ENCODE data around the gene CCDC175.

Gene CCDC175

DNA sequence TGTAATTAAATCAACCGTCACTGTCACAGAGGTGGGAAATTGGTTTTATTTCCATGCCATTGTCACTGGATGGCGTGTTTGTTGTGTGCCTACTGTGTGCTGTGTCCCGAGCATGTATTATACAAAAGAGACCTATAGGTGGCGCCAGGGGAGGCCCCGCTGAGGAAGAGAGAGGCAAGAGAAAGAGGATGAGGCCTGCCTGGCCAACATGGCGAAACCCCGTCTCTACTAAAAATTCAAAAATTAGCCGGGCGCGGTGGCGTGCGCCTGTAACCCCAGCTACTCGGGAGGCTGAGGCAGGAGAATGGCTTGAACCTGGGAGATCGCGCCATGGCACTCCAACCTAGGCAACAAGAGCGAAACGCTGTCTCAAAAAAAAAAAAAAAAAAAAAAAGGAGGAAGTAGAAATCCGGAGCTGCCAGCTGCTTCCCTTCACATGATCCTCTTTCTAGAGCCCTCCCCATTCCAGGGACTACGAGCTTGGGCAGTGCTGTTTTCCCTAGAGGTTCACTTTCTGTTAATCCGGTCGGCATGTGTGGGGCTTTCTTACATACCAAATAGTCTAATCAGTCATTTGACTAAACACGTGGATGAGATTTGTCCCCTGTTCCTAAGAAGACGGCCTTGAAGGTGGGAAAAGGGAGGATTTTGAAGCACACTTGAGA lies 6.4 kb upstream of the CCDC175 start:
- ATAC-seq = no peak
- no peak for TF ChIP-seq ESRRG (CRISPR knock-in tag; IDR thresholded peaks at IDR 0.05)
- no peak for TF ChIP-seq ZNF565 (CRISPR knock-in tag; conservative IDR thresholded peaks at IDR 0.05; ENCODE audit: low read depth)
- TF ChIP-seq ZFP30 (CRISPR knock-in tag; IDR thresholded peaks at IDR 0.05) = no peak
- no peak for TF ChIP-seq ZNF70 (CRISPR knock-in tag; IDR thresholded peaks at IDR 0.05)
- TF ChIP-seq SNAI2 (CRISPR knock-in tag; IDR thresholded peaks at IDR 0.05) = no peak
- no peak for TF ChIP-seq RARB (CRISPR knock-in tag; IDR thresholded peaks at IDR 0.05)
- TF ChIP-seq, protein P1, sequence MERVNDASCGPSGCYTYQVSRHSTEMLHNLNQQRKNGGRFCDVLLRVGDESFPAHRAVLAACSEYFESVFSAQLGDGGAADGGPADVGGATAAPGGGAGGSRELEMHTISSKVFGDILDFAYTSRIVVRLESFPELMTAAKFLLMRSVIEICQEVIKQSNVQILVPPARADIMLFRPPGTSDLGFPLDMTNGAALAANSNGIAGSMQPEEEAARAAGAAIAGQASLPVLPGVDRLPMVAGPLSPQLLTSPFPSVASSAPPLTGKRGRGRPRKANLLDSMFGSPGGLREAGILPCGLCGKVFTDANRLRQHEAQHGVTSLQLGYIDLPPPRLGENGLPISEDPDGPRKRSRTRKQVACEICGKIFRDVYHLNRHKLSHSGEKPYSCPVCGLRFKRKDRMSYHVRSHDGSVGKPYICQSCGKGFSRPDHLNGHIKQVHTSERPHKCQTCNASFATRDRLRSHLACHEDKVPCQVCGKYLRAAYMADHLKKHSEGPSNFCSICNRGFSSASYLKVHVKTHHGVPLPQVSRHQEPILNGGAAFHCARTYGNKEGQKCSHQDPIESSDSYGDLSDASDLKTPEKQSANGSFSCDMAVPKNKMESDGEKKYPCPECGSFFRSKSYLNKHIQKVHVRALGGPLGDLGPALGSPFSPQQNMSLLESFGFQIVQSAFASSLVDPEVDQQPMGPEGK (CRISPR knock-in tag; IDR thresholded peaks at IDR 0.05; ENCODE audit: borderline replicate concordance) = no peak
- TF ChIP-seq TCF4 (CRISPR knock-in tag; IDR thresholded peaks at IDR 0.05; ENCODE audit: borderline replicate concordance) = no peak
- TF ChIP-seq ZNF8 (CRISPR knock-in tag; IDR thresholded peaks at IDR 0.05) = no peak
- TF ChIP-seq ARNTL (CRISPR knock-in tag; IDR thresholded peaks at IDR 0.05; ENCODE audit: borderline replicate concordance, low read depth) = no peak
- TF ChIP-seq PPARA (CRISPR knock-in tag; IDR thresholded peaks at IDR 0.05; ENCODE audit: borderline replicate concordance) = no peak
- TF ChIP-seq BACH2 (CRISPR knock-in tag; IDR thresholded peaks at IDR 0.05; ENCODE audit: borderline replicate concordance) = no peak
- no peak for TF ChIP-seq GLIS3 (CRISPR knock-in tag; IDR thresholded peaks at IDR 0.05)
- no peak for TF ChIP-seq ISL1 (CRISPR knock-in tag; IDR thresholded peaks at IDR 0.05)
- TF ChIP-seq, protein P2, sequence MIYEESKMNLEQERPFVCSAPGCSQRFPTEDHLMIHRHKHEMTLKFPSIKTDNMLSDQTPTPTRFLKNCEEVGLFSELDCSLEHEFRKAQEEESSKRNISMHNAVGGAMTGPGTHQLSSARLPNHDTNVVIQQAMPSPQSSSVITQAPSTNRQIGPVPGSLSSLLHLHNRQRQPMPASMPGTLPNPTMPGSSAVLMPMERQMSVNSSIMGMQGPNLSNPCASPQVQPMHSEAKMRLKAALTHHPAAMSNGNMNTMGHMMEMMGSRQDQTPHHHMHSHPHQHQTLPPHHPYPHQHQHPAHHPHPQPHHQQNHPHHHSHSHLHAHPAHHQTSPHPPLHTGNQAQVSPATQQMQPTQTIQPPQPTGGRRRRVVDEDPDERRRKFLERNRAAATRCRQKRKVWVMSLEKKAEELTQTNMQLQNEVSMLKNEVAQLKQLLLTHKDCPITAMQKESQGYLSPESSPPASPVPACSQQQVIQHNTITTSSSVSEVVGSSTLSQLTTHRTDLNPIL (CRISPR knock-in tag; IDR thresholded peaks at IDR 0.05; ENCODE audit: low read depth) = no peak
- TF ChIP-seq TOX (CRISPR knock-in tag; IDR thresholded peaks at IDR 0.05; ENCODE audit: borderline replicate concordance) = no peak
- TF ChIP-seq ZFP3 (CRISPR knock-in tag; IDR thresholded peaks at IDR 0.05) = no peak
- no peak for TF ChIP-seq CSDC2 (CRISPR knock-in tag; IDR thresholded peaks at IDR 0.05)
- TF ChIP-seq, protein P3, sequence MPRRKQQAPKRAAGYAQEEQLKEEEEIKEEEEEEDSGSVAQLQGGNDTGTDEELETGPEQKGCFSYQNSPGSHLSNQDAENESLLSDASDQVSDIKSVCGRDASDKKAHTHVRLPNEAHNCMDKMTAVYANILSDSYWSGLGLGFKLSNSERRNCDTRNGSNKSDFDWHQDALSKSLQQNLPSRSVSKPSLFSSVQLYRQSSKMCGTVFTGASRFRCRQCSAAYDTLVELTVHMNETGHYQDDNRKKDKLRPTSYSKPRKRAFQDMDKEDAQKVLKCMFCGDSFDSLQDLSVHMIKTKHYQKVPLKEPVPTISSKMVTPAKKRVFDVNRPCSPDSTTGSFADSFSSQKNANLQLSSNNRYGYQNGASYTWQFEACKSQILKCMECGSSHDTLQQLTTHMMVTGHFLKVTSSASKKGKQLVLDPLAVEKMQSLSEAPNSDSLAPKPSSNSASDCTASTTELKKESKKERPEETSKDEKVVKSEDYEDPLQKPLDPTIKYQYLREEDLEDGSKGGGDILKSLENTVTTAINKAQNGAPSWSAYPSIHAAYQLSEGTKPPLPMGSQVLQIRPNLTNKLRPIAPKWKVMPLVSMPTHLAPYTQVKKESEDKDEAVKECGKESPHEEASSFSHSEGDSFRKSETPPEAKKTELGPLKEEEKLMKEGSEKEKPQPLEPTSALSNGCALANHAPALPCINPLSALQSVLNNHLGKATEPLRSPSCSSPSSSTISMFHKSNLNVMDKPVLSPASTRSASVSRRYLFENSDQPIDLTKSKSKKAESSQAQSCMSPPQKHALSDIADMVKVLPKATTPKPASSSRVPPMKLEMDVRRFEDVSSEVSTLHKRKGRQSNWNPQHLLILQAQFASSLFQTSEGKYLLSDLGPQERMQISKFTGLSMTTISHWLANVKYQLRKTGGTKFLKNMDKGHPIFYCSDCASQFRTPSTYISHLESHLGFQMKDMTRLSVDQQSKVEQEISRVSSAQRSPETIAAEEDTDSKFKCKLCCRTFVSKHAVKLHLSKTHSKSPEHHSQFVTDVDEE (CRISPR knock-in tag; IDR thresholded peaks at IDR 0.05) = no peak
- TF ChIP-seq OSR1 (CRISPR knock-in tag; IDR thresholded peaks at IDR 0.05) = no peak

DNA sequence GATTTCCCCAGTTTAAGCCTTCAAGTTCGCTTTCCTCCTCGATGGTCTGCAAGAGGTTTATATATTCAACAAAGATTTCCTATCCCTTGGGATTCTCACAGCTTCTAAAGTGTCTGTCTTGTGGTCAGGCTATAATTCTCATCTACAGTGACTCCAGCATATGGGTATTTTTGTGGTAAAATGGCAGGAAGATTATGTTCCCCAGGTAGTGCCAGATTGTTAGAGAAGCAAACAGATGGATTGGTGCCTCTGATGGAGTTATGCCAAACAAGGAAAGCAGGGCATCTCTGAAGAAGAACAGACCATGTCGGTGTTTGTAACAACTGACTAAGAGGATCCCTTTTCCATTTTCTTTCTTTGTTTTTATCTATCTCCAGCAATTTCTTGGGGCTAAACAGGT lies 5.5 kb upstream of the CCDC175 start:
- no peak for ATAC-seq
- TF ChIP-seq ISL1 (CRISPR knock-in tag; IDR thresholded peaks at IDR 0.05) (no peak), ARNTL (CRISPR knock-in tag; IDR thresholded peaks at IDR 0.05; ENCODE audit: borderline replicate concordance, low read depth) (no peak), RARB (CRISPR knock-in tag; IDR thresholded peaks at IDR 0.05) (no peak), TOX (CRISPR knock-in tag; IDR thresholded peaks at IDR 0.05; ENCODE audit: borderline replicate concordance) (no peak), PPARA (CRISPR knock-in tag; IDR thresholded peaks at IDR 0.05; ENCODE audit: borderline replicate concordance) (no peak), ZFP3 (CRISPR knock-in tag; IDR thresholded peaks at IDR 0.05) (no peak), ZNF8 (CRISPR knock-in tag; IDR thresholded peaks at IDR 0.05) (no peak), OSR1 (CRISPR knock-in tag; IDR thresholded peaks at IDR 0.05) (no peak), GLIS3 (CRISPR knock-in tag; IDR thresholded peaks at IDR 0.05) (no peak), ZNF70 (CRISPR knock-in tag; IDR thresholded peaks at IDR 0.05) (no peak), ZNF565 (CRISPR knock-in tag; conservative IDR thresholded peaks at IDR 0.05; ENCODE audit: low read depth) (no peak)
- TF ChIP-seq, protein P2 (CRISPR knock-in tag; IDR thresholded peaks at IDR 0.05; ENCODE audit: low read depth) = no peak

DNA sequence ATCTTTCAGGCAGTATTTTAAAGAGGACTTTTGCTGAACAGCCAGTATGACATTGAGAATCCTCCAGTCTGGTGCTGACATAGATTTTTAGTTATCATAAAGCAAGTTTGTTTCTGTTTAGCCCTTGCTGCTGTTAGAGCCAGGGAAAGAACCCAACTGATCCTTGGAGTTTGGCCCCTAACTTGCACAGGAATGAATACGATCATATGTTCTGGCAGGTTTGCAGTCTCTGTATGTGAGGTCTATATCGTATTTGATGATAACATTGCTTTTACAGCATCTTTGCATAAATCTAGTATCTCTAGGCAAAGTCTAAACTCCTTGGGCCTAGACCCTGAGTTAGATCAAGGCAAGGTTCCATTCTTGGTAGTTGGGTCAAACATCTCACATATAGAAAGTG lies 4.3 kb upstream of the CCDC175 start:
- no peak for ATAC-seq
- TF ChIP-seq GLIS3 (CRISPR knock-in tag; IDR thresholded peaks at IDR 0.05) = no peak
- TF ChIP-seq ZFP30 (CRISPR knock-in tag; IDR thresholded peaks at IDR 0.05) = no peak
- TF ChIP-seq SNAI2 (CRISPR knock-in tag; IDR thresholded peaks at IDR 0.05) = no peak

DNA sequence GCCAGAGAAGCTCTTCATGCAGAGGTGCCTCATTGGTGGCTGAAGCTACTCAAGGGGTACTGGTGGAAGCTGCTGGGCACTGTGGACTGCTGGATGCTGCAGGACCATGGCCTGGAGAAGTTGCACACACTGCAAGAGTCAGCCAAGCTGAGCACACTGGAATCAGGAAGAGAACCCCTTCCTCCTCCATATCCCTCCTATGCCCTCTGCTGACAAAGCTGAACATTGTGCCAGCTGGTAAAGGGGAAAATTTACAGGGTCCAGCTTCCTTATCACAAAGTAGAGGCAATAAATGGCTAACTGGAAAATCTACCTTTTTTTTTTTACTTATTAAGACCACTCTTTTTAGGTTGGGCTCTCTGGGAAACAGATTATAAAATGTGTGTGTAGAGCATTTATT lies 6.5 kb downstream of the CCDC175 start:
- no peak for ATAC-seq
- no peak for TF ChIP-seq SNAI2 (CRISPR knock-in tag; IDR thresholded peaks at IDR 0.05)
- no peak for TF ChIP-seq GLIS3 (CRISPR knock-in tag; IDR thresholded peaks at IDR 0.05)
- TF ChIP-seq, protein P4, sequence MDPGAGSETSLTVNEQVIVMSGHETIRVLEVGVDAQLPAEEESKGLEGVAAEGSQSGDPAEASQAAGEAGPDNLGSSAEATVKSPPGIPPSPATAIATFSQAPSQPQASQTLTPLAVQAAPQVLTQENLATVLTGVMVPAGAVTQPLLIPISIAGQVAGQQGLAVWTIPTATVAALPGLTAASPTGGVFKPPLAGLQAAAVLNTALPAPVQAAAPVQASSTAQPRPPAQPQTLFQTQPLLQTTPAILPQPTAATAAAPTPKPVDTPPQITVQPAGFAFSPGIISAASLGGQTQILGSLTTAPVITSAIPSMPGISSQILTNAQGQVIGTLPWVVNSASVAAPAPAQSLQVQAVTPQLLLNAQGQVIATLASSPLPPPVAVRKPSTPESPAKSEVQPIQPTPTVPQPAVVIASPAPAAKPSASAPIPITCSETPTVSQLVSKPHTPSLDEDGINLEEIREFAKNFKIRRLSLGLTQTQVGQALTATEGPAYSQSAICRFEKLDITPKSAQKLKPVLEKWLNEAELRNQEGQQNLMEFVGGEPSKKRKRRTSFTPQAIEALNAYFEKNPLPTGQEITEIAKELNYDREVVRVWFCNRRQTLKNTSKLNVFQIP (CRISPR knock-in tag; IDR thresholded peaks at IDR 0.05; ENCODE audit: borderline replicate concordance, low read depth) = no peak
- TF ChIP-seq CSDC2 (CRISPR knock-in tag; IDR thresholded peaks at IDR 0.05) = no peak
- TF ChIP-seq RARB (CRISPR knock-in tag; IDR thresholded peaks at IDR 0.05) = no peak
- TF ChIP-seq ZNF8 (CRISPR knock-in tag; IDR thresholded peaks at IDR 0.05) = no peak
- TF ChIP-seq BACH2 (CRISPR knock-in tag; IDR thresholded peaks at IDR 0.05; ENCODE audit: borderline replicate concordance) = no peak
- TF ChIP-seq ZC3H10 (CRISPR knock-in tag; IDR thresholded peaks at IDR 0.05) = no peak
- TF ChIP-seq ISL1 (CRISPR knock-in tag; IDR thresholded peaks at IDR 0.05) = no peak
- no peak for TF ChIP-seq ZFP3 (CRISPR knock-in tag; IDR thresholded peaks at IDR 0.05)
- TF ChIP-seq, protein P3 (CRISPR knock-in tag; IDR thresholded peaks at IDR 0.05) = no peak
